Measurements from ENCODE around the gene SLC46A1.
"Not testable (repeated sequence)": the region's sequence is repeated elsewhere in the genome, so short reads cannot be mapped to it uniquely, and the experiment has no call there.

Gene SLC46A1

GRCh38 chr17:28405632-28406472, at the start of gene SLC46A1:
Gene SLC46A1, minus strand, starts transcription at chr17:28406212. Its CDS starts 98 bp downstream, at chr17:28406114.
- DNase-seq (ENCODE audit: low read depth), result no peak

DNA sequence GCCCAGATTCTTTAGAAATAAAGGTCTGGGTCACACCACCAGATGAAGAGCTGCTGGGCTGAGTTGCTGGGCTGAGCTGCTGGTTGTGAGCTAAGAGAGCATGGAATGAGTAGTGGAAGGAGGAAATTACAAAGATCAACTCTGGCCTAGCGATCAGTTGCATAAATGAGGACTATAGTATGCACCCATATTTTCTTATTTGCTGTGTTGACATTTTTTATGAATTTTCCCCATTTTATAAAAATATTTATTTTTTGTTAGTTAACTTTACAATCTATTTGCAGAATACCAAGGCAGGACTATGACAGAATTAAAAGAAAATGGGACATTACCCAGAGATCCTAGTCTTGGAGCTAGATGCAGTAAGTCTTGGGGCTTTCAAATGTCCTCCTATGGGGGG, 43.8 kb upstream of the SLC46A1 start:
- no peak for DNase-seq (ENCODE audit: low read depth)

DNA sequence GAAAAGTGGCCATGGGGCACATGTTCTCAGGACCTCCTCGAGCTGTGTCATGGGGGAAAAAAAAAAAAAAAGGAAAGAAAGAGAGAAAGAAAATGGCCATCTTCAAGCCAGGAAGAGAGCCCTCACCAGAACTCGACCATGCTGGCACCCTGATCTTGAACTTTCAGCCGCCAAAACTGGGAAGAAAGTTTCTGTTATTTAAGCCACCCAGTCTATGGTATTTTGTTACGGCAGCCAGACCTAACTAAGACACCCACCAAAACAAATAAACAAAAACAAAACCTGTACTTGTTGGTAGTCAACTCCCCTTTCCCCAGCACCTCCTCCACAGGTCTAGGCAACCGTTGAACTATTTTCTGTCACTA, 41.4 kb upstream of the SLC46A1 start:
- no peak for DNase-seq (ENCODE audit: low read depth)

DNA sequence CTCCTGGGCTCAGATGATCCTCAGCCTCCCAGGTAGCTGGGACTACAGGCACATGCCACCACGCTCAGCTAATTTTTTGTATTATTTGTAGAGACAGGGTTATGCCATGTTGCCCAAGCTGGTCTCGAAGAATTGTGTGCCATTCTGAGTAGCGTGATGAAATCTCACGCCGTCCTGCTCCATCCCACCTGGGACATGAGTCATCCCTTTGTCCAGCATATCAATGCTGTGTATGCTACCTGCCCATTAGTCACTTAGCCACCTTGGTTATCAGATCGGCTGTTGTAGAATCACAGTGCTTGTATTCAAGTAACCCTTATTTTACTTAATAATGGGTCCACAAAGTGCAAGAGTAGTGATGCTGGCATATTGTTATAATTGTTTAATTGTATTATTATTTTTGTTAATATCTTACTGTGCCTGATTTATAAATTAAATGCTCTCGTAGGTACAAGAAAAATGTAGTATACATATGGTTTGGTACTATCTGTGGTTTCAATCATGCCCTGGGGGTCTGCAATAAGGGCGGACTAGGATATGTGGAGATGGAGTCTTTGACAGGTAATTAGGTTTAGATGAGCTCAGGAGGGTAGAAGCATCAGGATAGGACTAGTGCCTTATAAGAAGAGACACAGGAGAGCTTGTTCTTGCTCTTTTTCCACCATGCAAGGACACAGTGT, 40.8 kb upstream of the SLC46A1 start:
- no peak for DNase-seq (ENCODE audit: low read depth)

- DNase-seq (ENCODE audit: low read depth), result no peak
These were observed 38.1 kb upstream of the SLC46A1 start for GRCh38 chr17:28443901-28444638.

DNA sequence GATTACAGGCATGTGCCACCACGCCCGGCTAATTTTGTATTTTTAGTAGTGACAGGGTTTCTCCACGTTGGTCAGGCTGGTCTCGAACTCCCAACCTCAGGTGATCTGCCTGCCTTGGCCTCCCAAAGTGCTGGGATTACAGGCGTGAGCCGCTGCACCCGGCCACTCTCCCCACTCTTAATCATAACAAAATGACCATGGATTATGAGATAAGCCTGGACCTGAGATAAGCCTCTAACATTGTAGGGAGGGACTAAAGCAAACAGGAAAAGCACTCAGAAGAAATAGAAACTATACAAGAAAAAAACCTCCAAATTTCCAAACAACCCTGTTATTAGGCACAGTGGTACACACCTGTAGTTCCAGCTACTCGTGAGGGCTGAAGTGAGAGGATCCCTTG, 28.3 kb upstream of the SLC46A1 start:
- DNase-seq (ENCODE audit: low read depth), result not testable (repeated sequence)

DNA sequence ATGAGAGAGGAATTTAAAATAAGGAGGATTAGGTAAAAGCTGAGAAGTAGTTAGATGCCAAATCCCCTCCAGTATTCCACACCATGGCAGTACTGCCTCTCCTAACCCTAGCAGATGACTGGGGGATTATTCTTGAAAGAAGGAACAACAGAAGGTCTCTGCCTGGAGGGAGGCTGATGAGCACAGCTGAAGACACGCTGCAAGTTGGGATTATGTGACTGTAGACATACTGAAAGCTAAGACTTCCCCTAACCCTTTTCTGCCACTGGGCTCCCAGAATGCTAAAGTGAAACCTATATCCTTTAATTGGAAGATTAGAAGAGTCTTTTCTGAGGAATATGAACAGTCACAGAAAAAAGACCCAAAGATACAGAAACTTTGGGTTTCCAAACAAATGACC, 27.7 kb upstream of the SLC46A1 start:
- no peak for DNase-seq (ENCODE audit: low read depth)

GRCh38 chr17:28427982-28428381, 22.0 kb upstream of the SLC46A1 start:
- not testable (repeated sequence) for DNase-seq (ENCODE audit: low read depth)

DNA sequence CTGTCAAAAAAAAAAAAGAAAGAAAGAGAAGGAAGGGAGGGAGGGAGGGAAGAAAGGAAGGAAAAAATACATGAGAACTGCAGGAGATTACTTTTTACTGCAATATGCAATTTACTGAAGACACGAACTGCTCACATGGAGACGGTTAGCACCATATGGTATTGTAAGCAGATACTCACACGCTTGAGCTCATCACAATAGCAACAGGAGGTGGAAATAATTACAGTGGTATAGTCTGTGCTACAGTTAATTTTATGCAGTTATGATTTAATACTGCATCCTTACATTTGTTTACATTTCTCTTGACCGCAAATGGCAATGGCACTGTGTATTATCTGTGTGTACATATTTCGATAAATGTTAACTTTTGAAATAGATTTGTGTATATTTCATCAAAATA, 21.4 kb upstream of the SLC46A1 start:
- DNase-seq (ENCODE audit: low read depth), result no peak

DNA sequence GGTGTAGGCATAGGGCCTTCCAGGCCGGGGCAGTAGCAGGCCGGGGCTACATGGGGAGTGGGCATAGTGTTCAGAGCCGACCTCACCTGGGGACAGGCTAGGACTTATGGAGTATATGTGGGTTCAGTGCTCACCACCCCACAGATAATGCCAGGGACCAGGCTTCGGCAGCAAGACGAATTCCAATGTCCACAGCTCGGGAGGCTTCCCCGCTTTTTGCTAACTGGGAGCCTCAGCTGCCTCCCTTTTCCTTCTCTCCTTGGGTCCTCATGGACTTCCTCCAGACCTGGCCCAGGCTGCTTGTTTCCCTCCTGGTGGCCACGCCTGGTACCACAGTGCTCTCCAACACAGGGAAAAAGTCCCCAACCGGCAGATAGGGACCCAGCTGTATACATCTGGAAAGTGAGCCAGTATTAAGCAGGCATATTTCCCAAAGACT, 20.1 kb upstream of the SLC46A1 start:
- no peak for DNase-seq (ENCODE audit: low read depth)

- no peak for DNase-seq (ENCODE audit: low read depth)
These were observed 19.2 kb upstream of the SLC46A1 start for GRCh38 chr17:28425206-28425605.

DNA sequence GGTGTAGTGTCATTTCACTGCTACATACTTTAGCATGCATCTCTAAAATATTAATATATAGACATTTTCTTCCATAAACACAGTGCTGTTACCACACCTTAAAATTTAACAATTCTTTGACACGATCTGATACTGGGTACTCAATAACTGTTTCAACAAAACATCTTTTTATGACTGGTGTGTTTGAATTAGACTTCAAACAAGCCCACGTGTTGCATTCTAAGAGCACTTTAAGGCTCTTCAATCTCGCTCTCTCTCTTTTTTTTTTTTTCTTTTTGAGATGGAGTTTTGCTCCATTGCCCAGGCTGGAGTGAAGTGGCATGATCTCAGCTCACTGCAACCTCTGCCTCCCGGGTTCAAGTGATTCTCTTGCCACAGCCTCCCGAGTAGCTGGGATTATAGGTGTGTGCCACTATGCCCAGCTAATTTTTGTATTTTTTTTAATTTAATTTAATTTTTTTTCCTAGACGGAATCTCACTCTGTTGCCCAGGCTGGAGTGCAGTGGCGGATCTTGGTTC, 15.8 kb upstream of the SLC46A1 start:
- DNase-seq (ENCODE audit: low read depth), result no peak

GRCh38 chr17:28416703-28417311, 10.8 kb upstream of the SLC46A1 start:
- peak; percentile 45 for DNase-seq (ENCODE audit: low read depth)

DNA sequence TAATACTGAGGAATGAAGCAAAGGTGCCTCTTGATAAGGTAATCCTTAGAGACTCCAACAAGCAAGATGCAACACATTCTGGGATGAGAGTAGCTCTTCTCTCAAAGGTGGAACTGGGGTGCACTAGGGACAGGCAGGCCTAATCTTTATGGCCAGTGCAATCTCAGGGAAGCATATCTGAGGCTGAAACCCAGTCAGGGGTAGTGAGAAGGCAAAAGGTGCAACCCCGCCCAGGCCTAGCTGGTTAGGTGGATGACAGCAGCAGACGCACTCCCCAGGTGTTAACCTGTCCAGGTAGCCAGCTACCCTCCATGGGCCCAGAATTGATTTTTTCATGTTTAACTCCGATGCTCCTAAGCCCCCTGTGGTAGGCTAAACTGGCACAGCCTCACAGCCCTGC, 9.9 kb upstream of the SLC46A1 start:
- DNase-seq (ENCODE audit: low read depth), result no peak

GRCh38 chr17:28413804-28414203, 7.8 kb upstream of the SLC46A1 start:
- no peak for DNase-seq (ENCODE audit: low read depth)

GRCh38 chr17:28412099-28412498, 6.1 kb upstream of the SLC46A1 start:
- no peak for DNase-seq (ENCODE audit: low read depth)

DNA sequence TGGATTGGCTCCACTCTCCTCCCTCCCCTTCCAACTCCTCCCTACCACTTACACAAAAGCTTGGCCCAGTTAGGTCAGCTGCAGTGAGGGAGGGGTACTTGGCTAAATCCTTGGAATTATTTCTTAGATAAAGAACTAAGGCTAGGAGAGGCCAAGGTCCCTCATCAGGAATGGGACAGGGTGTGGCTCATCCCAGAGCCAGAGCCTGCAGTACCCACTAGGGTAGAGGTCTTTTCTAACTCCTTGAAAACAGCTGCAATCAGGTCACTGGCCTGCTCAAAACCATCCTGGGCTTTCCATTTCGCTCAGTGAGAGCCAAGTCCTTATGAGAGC, 1.9 kb upstream of the SLC46A1 start:
- no peak for DNase-seq (ENCODE audit: low read depth)

- no peak for DNase-seq (ENCODE audit: low read depth)
These were observed 1.3 kb upstream of the SLC46A1 start for GRCh38 chr17:28407130-28407973.

DNA sequence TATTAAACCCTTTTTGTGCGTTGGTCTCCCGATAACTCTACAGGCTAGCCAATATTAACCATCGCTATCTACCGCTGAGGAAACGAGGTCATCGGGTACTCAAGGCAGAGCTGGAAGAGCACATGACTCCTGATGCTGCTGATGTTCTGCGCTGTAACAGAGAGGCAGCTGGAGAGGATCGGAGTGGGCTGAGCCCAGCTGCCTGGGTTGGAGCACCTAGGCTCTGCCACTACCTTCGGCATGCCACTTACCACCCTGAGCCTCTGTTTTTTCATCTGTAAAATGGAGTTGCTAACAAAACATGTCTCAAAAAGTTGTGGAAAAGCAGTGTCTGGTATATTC, 432 bp upstream of the SLC46A1 start:
- no peak for DNase-seq (ENCODE audit: low read depth)

DNA sequence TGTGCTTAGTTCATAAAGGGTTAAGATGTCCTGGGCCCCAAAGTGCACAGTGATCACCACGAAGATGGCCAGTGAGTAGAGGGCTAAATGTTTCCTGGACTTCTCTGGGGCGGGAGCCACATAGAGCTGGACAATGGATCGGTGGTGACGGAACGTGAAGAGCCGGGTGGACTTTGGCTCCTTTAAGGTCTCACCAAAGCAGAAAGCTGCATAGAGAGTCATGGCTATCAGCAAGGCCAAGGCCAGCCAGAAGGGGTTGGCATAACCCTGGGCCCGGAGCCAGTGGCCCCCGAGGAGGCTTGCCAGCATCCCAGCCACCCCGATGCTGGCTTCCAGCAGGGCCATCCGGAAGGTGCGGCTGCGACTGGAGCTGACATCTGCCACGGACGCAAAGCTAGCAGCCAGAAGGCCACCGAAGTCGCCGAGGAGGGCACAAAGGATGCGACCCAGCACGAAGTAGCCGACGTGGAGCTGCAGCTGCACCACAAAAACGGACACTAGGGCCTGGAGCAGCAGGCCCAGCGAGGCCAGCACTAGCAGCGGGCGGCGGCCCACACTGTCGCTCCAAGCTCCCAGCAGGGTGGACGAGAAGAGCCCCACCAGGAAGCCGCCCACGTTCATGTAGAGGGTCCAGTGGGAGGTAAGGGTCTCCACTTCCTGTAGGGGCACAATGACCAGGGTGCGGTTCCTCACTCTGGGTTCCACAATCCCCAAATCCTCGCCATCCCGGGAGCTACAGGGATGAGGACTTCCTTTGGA, 1.0 kb downstream of the SLC46A1 start:
- no peak for DNase-seq (ENCODE audit: low read depth)

- no peak for DNase-seq (ENCODE audit: low read depth)
These were observed 1.6 kb downstream of the SLC46A1 start for GRCh38 chr17:28404461-28404811.
